Hepatocyte (in vitro differentiated cells): ENCODE measurements around the gene HYLS1. TPM values are rescaled to one million over a fixed set of nuclear protein-coding genes. Genes with fewer than 3 reads are reported as not detected.
A peak's percentile ranks its signal among the peaks of the same experiment; 100 is the strongest.

ENCODE experiments used
- DNase-seq: peaks from one replicate; pipeline ENCODE4 v3.0.0-alpha.2; 2016; ENCODE audit warnings: low spot score
- H2AFZ ChIP-seq: fragments of 200-600 bp; sonication (generic); 2 replicates; pipeline ENCODE4 v1.6.0; 2016; ENCODE audit warnings: antibody characterized with exemption, mild to moderate bottlenecking
- H3K27ac ChIP-seq: fragments of 200-600 bp; sonication (generic); 2 replicates; pipeline ENCODE4 v1.5.1; 2016; ENCODE audit warnings: mild to moderate bottlenecking
- H3K27me3 ChIP-seq: fragments of 200-600 bp; sonication (generic); 2 replicates; pipeline ENCODE4 v1.6.1; 2016
- H3K36me3 ChIP-seq: fragments of 200-600 bp; sonication (generic); replicated peaks from 2 replicates; pipeline ENCODE4 v1.5.1; 2016; ENCODE audit warnings: low read depth; ENCODE audit not compliant: insufficient read depth
- H3K4me1 ChIP-seq: fragments of 200-600 bp; sonication (generic); 2 replicates; pipeline ENCODE4 v1.5.1; 2016; ENCODE audit warnings: mild to moderate bottlenecking, moderate library complexity; ENCODE audit not compliant: insufficient read depth
- H3K4me2 ChIP-seq: fragments of 200-600 bp; sonication (generic); 2 replicates; pipeline ENCODE4 v1.6.0; 2016
- H3K4me3 ChIP-seq: fragments of 200-600 bp; sonication (generic); 2 replicates; pipeline ENCODE4 v1.5.1; 2016; ENCODE audit warnings: mild to moderate bottlenecking
- H3K79me2 ChIP-seq: fragments of 200-600 bp; sonication (generic); 2 replicates; pipeline ENCODE4 v1.6.0; 2017; ENCODE audit warnings: mild to moderate bottlenecking
- H3K9me2 ChIP-seq: fragments of 200-600 bp; sonication (generic); replicated peaks from 2 replicates; pipeline ENCODE4 v1.6.0; 2017; ENCODE audit warnings: mild to moderate bottlenecking; ENCODE audit not compliant: insufficient read depth
- H3K9me3 ChIP-seq: fragments of 200-600 bp; sonication (generic); 2 replicates; pipeline ENCODE4 v1.5.1; 2016; ENCODE audit warnings: low read depth, mild to moderate bottlenecking
- H4K20me1 ChIP-seq: fragments of 200-600 bp; sonication (generic); 2 replicates; pipeline ENCODE4 v1.6.0; 2016; ENCODE audit warnings: mild to moderate bottlenecking; ENCODE audit not compliant: insufficient read depth, poor library complexity, severe bottlenecking
- EZH2 ChIP-seq: fragments of 200-600 bp; sonication (generic); IDR thresholded peaks from 2 replicates; pipeline ENCODE4 v1.6.1; 2016; ENCODE audit warnings: antibody characterized with exemption, mild to moderate bottlenecking, borderline replicate concordance
- EZH2phosphoT487 ChIP-seq: fragments of 200-600 bp; sonication (generic); IDR thresholded peaks from one replicate; pipeline ENCODE4 v1.6.1; 2018; ENCODE audit warnings: antibody characterized with exemption, mild to moderate bottlenecking, low read depth, moderate library complexity; ENCODE audit not compliant: unreplicated experiment, severe bottlenecking
- WGBS: methylation state at CpG from one replicate; pipeline ENCODE4 v1.1.6; 2016; ENCODE audit warnings: low lambda C conversion rate; ENCODE audit errors: missing lambda C conversion rate; 5-methylcytosine and 5-hydroxymethylcytosine counted together
- polyA plus RNA-seq: library from polyadenylated mRNA; unstranded; fragments of >200 nt; fragmentation: Nextera tagmentation; extraction: Ambion mirVana; gene quantifications from 2 replicates; pipeline ENCODE4 v1.2.1, GENCODE V29; 2016
- total RNA-seq: library from RNA; depleted of rRNA; stranded (reverse); fragments of >200 nt; gene quantifications from 2 replicates; pipeline ENCODE4 v1.2.3, GENCODE V29; 2014
- TF ChIP-seq, protein P1 (sequence below): fragments of 200-600 bp; sonication (generic); IDR thresholded peaks from 2 replicates; pipeline ENCODE4 v1.5.1; 2016; ENCODE audit warnings: antibody characterized with exemption, mild to moderate bottlenecking; ENCODE audit not compliant: poor library complexity

Gene HYLS1
- total and polyA plus RNA-seq, 2 experiments from 2014 or later: 5.4 to 5.7 TPM

DNA sequence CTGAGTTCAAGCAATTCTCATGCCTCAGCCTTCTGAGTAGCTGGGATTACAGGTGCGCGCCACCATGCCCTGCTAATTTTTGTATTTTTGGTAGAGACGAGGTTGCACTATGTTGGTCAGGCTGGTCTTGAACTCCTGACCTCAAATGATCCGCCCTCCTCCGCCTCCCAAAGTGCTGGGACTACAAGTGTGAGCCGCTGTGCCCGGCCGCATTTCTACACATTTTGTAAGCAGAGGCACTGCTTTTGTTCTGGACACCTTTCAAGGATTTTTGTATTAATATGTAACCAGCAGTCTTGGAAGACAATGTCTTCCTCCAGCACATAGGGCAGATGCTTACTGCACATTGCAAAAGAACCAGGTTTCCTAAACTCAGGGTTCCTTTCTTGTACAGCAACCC is 47.0 kb downstream of the HYLS1 start:
- no peaks in the 10 kb centered on the region for H3K9me2 ChIP-seq
- no peaks in the 10 kb centered on the region for H3K27me3 ChIP-seq
- H3K79me2 ChIP-seq: no peaks in the 10 kb centered on the region
- H3K9me3 ChIP-seq: no peaks in the 10 kb centered on the region
- no peaks in the 10 kb centered on the region for H3K36me3 ChIP-seq
- peaks cover 5% of the 10 kb centered on the region for H3K4me1 ChIP-seq
- H4K20me1 ChIP-seq: no peaks in the 10 kb centered on the region
- WGBS: 93% methylated on average over 8 of the region's 8 CpGs
- H3K4me3 ChIP-seq: no peak overlapping the region
- no peak overlapping the region for H3K4me2 ChIP-seq
- no peak overlapping the region for H2AFZ ChIP-seq
- H3K27ac ChIP-seq: no peak overlapping the region
- TF ChIP-seq, protein P1, sequence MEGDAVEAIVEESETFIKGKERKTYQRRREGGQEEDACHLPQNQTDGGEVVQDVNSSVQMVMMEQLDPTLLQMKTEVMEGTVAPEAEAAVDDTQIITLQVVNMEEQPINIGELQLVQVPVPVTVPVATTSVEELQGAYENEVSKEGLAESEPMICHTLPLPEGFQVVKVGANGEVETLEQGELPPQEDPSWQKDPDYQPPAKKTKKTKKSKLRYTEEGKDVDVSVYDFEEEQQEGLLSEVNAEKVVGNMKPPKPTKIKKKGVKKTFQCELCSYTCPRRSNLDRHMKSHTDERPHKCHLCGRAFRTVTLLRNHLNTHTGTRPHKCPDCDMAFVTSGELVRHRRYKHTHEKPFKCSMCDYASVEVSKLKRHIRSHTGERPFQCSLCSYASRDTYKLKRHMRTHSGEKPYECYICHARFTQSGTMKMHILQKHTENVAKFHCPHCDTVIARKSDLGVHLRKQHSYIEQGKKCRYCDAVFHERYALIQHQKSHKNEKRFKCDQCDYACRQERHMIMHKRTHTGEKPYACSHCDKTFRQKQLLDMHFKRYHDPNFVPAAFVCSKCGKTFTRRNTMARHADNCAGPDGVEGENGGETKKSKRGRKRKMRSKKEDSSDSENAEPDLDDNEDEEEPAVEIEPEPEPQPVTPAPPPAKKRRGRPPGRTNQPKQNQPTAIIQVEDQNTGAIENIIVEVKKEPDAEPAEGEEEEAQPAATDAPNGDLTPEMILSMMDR: no peak
- DNase-seq: no peak

- DNase-seq: no peak
- no peaks in the 10 kb centered on the region for H3K9me3 ChIP-seq
- TF ChIP-seq EZH2phosphoT487 (no peak), EZH2 (no peak)
- TF ChIP-seq, protein P1: no peak
- WGBS: 100% methylated on average over 2 of the region's 2 CpGs
- no peaks in the 10 kb centered on the region for H3K27me3 ChIP-seq
- no peaks in the 10 kb centered on the region for H3K9me2 ChIP-seq
- no peaks in the 10 kb centered on the region for H3K79me2 ChIP-seq
- peak overlapping the region; percentile 47 for H3K4me2 ChIP-seq
- H3K4me1 ChIP-seq: peaks cover 5% of the 10 kb centered on the region
- no peak overlapping the region for H3K4me3 ChIP-seq
- peak overlapping the region; percentile 56 for H3K27ac ChIP-seq
- no peaks in the 10 kb centered on the region for H3K36me3 ChIP-seq
- no peaks in the 10 kb centered on the region for H4K20me1 ChIP-seq
- H2AFZ ChIP-seq: no peak overlapping the region
Observed at GRCh38 chr11:125935056-125935455, 47.6 kb downstream of the HYLS1 start.

DNA sequence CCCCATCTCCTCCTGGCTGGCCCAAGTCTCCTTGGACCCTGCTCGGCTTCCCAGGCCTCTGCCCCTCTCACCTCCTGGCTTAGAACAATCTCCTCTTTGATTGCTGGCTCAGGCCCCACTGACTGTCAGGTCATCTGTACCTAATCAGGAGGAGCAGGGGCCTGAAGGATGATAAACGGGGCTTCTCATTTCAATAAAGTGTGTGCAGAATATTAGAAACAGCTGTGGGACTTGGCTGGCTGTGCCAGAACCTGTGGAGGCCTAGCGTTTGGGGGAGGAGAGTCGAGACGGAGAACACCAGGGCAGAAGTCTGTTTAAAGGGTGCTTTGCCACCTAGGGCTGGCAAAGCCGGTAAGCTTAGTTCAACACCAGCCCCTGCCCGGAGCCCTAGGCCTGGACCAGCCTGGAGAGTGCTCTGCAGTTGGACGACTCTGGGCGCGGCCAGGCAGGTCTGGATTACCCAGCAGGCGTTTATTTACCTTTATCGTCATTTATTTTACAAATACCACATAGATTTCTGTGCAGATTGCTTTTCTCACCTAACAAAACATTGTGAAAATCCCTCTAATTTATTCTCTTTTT is 48.2 kb downstream of the HYLS1 start:
- H3K36me3 ChIP-seq: no peaks in the 10 kb centered on the region
- H3K4me2 ChIP-seq: peak overlapping the region; percentile 47
- 48% methylated on average over 12 of the region's 12 CpGs for WGBS
- TF ChIP-seq EZH2phosphoT487: no peak
- TF ChIP-seq, protein P1: no peak
- no peak for TF ChIP-seq EZH2
- H4K20me1 ChIP-seq: no peaks in the 10 kb centered on the region
- peak overlapping the region; percentile 56 for H3K27ac ChIP-seq
- H2AFZ ChIP-seq: no peak overlapping the region
- H3K4me1 ChIP-seq: peaks cover 5% of the 10 kb centered on the region
- H3K4me3 ChIP-seq: no peak overlapping the region
- H3K9me3 ChIP-seq: no peaks in the 10 kb centered on the region
- H3K79me2 ChIP-seq: no peaks in the 10 kb centered on the region
- no peaks in the 10 kb centered on the region for H3K27me3 ChIP-seq
- no peaks in the 10 kb centered on the region for H3K9me2 ChIP-seq
- peak; percentile 45 for DNase-seq

DNA sequence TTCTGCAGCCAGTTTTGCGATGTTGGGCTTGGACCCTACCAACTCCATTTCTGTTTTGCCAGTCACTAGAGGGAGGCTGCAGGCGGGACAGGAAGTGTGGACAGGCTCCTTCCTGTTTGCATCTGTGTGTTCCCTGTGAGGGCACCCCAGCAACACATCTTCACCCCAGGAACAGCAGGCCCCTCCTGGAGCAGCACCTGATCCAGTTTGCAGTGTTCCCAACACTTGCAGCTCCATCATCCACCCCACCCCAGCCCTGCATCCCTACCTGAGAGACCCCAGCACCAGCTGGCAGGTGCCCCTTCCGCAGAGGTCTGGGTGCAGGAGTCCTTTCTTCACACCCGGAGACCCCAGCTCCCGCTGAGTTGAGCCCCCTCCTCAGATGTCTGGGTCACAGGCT is 51.0 kb downstream of the HYLS1 start:
- Histone ChIP-seq H4K20me1 (no peaks in the 10 kb centered on the region), H3K27ac (no peak overlapping the region), H3K4me3 (no peak overlapping the region), H3K9me3 (no peaks in the 10 kb centered on the region), H3K79me2 (no peaks in the 10 kb centered on the region), H3K4me2 (no peak overlapping the region), H3K9me2 (no peaks in the 10 kb centered on the region), H3K36me3 (no peaks in the 10 kb centered on the region), H2AFZ (no peak overlapping the region), H3K27me3 (no peaks in the 10 kb centered on the region), H3K4me1 (no peaks in the 10 kb centered on the region)
- WGBS: 93% methylated on average over 5 of the region's 5 CpGs
- TF ChIP-seq EZH2phosphoT487 (no peak), EZH2 (no peak)
- TF ChIP-seq, protein P1: no peak
- DNase-seq: no peak
